HFF-Myc (cell line): Measurements from ENCODE around the gene PSAP.
A peak's percentile ranks its signal among the peaks of the same experiment; 100 is the strongest.

Experiments used
- DNase-seq: peaks from one replicate; pipeline ENCODE4 v3.0.0-alpha.2; 2011; ENCODE audit warnings: low read depth; ENCODE audit errors: extremely low read depth
- H3K4me3 ChIP-seq: replicated peaks from 2 replicates; pipeline ENCODE4 v1.5.1; 2011; ENCODE audit warnings: low read depth, mild to moderate bottlenecking, control low read depth, low read length
- CTCF ChIP-seq: IDR thresholded peaks from 2 replicates; pipeline ENCODE4 v1.5.1; 2012; ENCODE audit warnings: mild to moderate bottlenecking, low read depth, low read length, control low read depth; ENCODE audit errors: missing control alignments

PSAP gene

GRCh38 chr10:71836596-71836974, 14.5 kb downstream of the PSAP start:
- DNase-seq: no peak
- H3K4me3 ChIP-seq: no peak overlapping the region
- no peak for TF ChIP-seq CTCF

GRCh38 chr10:71835671-71836595, 15.1 kb downstream of the PSAP start:
- TF ChIP-seq CTCF: no peak
- no peak overlapping the region for H3K4me3 ChIP-seq
- peak; percentile 93 for DNase-seq

GRCh38 chr10:71834343-71834674, 16.7 kb downstream of the PSAP start:
- TF ChIP-seq CTCF: no peak
- DNase-seq: no peak
- no peak overlapping the region for H3K4me3 ChIP-seq

- DNase-seq: no peak
- no peak overlapping the region for H3K4me3 ChIP-seq
- no peak for TF ChIP-seq CTCF
These were observed 17.4 kb downstream of the PSAP start for GRCh38 chr10:71833451-71834342.

GRCh38 chr10:71832967-71833366, 18.1 kb downstream of the PSAP start:
- DNase-seq: no peak
- TF ChIP-seq CTCF: no peak
- H3K4me3 ChIP-seq: no peak overlapping the region

- DNase-seq: no peak
- no peak for TF ChIP-seq CTCF
- no peak overlapping the region for H3K4me3 ChIP-seq
These were observed 19.2 kb downstream of the PSAP start for GRCh38 chr10:71831646-71832552.
